IPS DF 4.7 (cell line): ENCODE results near the gene MRPL34.
"Not testable (repeated sequence)": the region's sequence is repeated elsewhere in the genome, so short reads cannot be mapped to it uniquely, and the experiment has no call there.

Experiments
- DNase-seq: peaks from one replicate; pipeline ENCODE4 v3.0.0-alpha.2; 2013; ENCODE audit warnings: low spot score; ENCODE audit errors: extremely low read depth

MRPL34 gene

DNA sequence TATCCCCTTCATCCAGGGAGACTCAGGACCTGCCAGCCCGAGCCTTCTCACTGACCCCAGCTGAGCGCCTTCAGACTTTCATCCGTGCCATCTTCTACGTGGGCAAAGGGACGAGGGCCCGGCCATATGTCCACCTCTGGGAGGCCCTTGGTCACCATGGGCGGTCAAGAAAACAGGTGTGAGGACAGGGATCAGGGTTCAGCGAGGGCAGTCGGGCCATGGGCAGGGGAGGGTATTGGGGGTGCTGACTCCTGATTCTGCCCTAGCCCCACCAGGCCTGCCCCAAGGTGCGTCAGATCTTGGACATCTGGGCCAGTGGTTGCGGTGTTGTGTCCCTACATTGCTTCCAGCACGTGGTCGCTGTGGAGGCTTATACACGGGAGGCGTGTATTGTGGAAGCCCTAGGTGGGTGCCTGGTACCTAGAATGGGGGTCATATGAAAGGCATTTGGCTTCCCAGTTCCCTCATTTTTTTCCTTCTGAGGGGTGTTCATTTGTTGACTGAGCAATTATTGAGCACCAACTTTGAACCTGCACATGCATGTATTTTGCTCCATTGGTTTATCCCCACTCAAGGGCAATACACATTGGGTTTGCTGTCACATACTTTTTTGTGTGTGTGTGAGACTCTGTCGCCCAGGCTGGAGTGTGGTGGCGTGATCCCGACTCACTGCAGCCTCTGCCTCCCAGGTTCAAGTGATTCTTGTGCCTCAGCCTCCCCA is 20.1 kb upstream of the MRPL34 start:
- no peak for DNase-seq

DNA sequence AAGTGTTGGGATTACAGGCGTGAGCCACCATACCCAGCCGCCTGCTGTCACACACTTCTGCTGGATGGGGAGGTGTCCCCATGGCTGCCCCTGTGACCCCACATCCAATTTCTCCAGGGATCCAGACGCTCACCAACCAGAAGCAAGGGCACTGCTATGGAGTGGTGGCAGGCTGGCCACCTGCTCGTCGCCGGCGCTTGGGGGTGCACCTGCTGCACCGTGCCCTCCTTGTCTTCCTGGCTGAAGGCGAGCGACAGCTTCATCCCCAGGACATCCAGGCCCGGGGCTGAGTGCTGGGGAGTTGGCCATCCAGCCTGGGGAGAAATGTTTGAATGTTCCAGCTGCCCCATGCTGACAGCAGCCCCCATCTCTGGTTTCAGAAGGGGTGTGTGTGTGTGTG is 19.4 kb upstream of the MRPL34 start:
- DNase-seq, result no peak

GRCh38 chr19:17286752-17287151 is 18.9 kb upstream of the MRPL34 start:
- DNase-seq, result no peak

DNA sequence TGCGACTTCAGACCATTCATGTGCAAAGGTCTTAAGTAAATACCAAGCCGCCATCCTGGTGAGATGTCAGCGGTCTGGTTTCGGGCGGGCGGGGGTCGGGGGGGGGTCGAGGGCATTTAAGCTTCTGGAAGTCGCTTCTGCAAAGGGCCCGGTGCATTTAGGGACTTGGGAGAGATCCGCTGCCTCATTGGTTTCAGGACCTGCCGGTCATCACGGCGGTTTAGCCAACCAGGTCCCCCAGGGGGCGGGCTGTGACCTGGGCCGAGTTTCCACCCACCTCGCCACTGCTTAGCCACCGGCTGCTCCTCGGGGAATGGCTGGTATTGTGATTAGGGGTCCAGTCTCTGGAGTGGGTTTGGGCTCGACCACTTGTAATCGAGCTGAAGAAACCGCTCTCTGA is 16.2 kb upstream of the MRPL34 start:
- no peak for DNase-seq

- no peak for DNase-seq
Measured at GRCh38 chr19:17292301-17293074, 13.2 kb upstream of the MRPL34 start.

GRCh38 chr19:17293605-17294004 is 12.1 kb upstream of the MRPL34 start:
- DNase-seq, result no peak

DNA sequence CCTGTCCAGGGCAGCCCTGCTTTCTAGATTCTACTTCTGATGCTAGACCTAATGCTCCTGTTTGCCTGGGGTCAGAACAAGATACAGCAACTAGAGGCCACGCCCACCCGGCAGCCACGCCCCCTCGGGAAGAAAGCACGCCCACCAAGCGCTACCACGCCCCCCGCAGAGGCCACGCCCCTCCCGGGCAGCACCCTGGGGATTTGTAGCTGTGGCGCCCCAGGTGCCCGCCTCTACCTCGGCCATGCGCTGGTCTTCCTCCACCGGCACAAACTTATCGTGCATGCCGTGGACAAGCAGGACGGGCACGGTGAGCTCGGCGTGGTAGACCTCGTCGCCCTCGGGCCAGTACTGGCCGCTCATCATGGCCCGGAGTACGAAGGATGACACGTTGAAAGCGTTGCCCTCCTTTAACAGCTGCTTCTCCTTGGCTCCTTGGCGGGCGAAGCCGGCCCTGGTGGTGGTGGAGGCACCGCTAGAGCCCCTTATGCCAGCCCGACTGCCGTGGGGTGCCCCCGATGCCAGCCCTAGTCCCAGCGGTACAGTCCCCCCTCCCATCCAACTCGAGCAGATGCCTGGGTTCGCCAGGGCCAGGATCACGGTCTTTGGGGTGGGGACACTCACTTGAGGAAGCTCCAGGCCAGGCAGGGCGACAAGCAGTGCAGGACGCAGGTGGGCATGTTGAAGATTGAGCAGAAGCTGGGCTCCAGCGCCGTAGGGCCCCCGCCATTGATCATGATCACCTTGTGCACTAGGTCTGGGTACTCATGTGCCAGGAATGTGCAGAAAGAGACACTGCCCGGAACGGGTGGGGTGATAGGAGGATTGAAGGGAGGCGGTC is 11.4 kb upstream of the MRPL34 start:
- DNase-seq, result no peak

DNA sequence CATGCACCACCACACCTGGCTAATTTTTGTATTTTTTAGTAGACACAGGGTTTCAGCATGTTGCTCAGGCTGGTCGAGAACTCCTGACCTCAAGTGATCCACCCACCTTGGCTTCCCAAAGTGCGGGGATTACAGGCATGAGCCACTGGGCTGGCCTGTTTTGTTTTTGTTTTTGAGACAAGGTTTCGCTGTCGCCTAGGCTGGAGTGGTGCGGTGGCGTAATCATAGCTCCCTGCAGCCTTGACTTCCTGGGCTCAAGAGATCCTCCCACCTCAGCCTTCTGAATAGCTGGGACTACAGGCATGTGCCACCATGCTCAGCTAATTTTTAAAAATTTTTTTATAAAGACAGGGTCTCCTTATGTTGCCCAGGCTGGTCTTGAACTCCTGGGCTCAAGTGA is 10.1 kb upstream of the MRPL34 start:
- DNase-seq, result not testable (repeated sequence)

DNA sequence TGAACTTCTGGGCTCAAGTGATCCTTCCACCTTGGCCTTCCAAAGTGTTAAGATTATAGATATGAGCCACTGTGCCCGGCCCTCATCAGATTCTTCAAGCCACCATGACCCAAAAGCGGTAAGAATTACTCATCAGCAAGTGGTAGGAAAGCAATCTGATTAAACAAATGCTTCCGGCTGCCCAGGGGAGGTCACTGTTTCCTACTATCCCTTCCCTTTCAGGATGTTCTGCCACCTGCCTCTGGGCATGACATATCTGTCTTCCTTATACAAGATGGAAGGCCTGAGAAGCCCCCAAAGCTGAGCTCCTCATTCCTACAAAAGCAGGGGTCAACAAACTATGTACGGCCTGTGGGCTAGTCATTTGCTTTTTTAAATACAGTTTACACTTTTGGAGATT is 9.4 kb upstream of the MRPL34 start:
- DNase-seq, result no peak

DNA sequence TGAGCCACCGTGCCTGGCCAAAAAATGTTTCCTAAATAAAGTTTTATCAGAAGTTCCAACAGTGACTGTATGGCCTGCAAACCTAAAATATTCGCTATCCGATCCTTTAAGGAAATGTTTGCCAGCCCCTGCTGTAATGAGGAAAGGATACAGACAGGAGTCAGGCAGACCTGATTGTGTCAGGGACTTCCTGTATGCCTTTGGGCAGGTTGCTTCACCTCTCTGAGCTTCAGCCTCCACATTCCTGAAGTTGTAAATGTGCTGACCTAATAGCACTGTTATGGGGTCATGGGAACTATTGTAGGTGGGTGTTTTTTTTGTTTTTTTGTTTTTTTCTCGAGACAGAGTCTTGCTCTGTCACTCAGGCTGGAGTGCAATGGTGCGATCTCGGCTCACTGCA is 8.7 kb upstream of the MRPL34 start:
- no peak for DNase-seq

DNA sequence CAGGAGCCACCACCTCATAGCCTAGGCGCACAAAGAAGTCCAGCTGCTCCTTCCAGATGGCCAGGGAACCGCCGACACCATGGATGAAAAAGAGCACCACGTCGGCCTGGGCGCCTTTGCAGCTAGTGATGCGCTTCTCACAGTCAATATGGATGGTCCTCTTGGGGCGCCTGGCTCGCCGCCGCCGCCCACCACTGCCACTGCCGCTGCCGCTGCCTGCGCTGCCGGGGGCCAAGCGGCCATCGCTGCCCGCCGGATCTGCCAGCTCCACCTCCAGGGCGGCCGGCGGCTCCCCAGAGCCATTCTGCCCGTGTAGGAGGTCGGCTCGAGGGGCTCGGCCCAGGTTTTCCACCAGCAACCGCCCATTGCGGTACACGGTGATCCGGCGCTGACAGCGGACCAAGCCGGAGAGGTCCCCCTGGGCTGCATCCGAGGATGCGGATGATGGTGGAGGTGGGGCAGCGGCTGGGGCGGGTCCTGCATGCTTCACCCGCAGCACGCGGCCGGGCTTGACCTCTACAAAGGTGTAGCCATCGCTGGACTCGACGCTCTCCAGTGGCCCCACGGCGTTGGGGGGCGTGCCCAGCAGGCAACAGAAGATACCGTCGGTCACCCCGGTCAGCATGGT is 4.6 kb upstream of the MRPL34 start:
- no peak for DNase-seq

DNA sequence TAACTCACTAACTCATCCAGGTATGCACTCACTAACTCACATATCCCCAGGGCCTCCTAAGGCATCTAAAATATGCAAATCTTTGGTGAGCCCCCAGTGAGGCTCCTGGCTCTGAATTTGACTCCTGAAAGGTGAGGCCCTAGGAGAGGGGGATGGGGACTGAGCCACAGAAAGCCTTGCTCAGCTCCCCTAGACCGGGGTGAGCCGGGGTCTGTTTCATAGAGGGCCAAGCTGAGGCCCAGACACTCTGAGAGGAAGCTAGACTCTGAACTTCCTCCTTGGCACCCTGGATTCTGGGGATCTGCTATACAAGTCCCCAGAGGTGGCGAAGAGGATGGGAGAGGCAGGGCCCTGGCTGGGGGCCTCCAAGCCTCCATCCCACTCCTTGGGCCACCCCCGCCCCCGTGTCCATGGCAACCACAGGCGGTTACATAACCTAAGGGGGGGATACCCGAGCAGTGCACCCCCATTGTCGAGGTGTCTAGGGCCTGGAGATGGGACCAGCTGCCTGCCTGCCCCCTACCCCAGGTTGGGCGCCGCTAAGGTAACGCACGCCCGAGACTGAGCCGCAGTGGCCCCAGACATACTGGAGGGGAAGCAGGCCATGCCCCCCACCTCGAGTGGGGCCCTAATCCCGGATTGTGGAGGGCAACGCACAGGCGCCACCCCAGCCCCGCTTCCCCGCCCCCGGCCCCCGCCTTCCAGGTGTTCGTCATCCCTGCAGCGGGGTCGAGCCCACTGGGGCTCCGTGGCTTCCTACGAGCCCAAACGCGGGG is 3.1 kb upstream of the MRPL34 start:
- no peak for DNase-seq

GRCh38 chr19:17303167-17303939 is 2.3 kb upstream of the MRPL34 start, which contains the start of gene ABHD8:
TSS of gene ABHD8 (minus strand) at chr19:17303425. CDS start at chr19:17301616, 1,809 bp downstream.
- no peak for DNase-seq

DNA sequence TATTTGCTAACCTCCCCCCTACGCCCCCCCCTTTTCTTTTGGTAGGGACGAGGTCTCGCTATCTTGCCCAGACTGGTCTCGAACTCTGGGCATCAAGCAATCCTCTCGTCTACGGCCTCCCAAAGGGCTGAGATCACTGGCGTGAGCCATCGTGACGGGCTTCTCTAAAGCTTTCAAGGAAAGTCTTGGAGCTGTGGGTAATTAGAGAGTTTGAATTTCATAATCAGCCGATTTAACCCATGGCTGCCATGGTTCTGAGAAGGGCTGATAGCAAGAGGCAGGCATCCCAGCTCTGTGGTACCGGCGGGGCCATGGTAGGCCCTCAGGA is 1.8 kb upstream of the MRPL34 start:
- DNase-seq, result no peak

- DNase-seq, result no peak
Measured at GRCh38 chr19:17304386-17305215, 1.1 kb upstream of the MRPL34 start.

DNA sequence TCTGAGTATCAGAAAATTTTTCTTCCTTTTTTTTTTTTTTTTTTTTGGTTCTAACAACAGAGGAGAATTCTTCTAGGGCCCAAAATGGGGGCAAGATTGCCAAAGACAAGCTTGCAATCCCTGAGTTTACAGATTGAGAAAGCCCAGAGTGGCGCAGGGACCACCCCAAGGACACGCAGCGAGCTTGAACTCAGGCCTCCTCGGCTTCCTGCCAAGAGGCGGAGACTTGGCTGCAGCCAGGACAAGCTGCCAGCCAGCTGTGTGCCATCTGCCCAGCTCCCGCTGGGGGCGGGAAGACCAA is 506 bp upstream of the MRPL34 start:
- DNase-seq, result no peak

DNA sequence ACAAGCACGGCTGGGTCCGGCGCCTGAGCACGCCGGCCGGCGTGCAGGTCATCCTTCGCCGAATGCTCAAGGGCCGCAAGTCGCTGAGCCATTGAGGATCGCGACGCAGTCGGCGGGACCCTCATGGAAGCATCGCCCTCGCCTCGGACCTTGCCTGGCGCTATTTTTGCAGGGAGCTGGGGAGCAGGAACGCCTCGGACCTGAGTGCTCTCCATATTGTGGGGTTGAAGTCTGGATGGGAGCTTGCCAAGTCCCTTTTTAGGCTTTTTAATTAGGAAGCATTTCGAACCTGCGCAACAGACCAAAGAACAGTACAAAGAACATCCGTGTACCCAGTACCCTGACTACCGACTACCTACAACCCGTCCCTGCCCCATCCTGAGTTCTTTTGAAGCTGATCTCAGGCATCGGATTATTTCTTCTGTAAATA is 628 bp downstream of the MRPL34 start:
- no peak for DNase-seq

- no peak for DNase-seq
Measured at GRCh38 chr19:17307876-17308377, 2.3 kb downstream of the MRPL34 start.
